Body of pancreas (tissue), 4 donors: ENCODE results near the gene TRAPPC6A. TPM values are rescaled to one million over a fixed set of nuclear protein-coding genes. Genes with fewer than 3 reads are reported as not detected.

Experiments
- ATAC-seq: fragments of 150-250 bp; one replicate; pipeline ENCODE4 v1.9.1; 2016
- DNase-seq, 4 donors: peaks; one replicate each; pipeline ENCODE4 v3.0.0-alpha.2; 2019
- H3K27ac ChIP-seq, 4 donors: fragments of 200-600 bp; sonication (generic); 1 replicate in 3 of 4; 2 replicates in 1 of 4; pipeline versions ENCODE4 v1.5.1 to v1.6.1; 2016 to 2019; ENCODE audit warnings: mild to moderate bottlenecking in 1 of 4, mixed read lengths in 1 of 4, moderate library complexity in 1 of 4
- H3K27me3 ChIP-seq, 2 donors: fragments of 200-600 bp; sonication (generic); one replicate each; pipeline ENCODE4 v1.6.0; 2016; ENCODE audit warnings: mild to moderate bottlenecking in 1 of 2
- H3K36me3 ChIP-seq, 2 donors: fragments of 200-600 bp; sonication (generic); replicated peaks in 1 of 2; 2 replicates each; pipeline ENCODE4 v1.5.1; 2016; ENCODE audit warnings: low read depth in 2 of 2; ENCODE audit not compliant: insufficient read depth in 1 of 2
- H3K4me1 ChIP-seq: fragments of 200-600 bp; sonication (generic); one replicate; pipeline ENCODE4 v1.6.0; 2016
- H3K4me3 ChIP-seq, 2 donors: fragments of 200-600 bp; sonication (generic); 1 replicate in 1 of 2; 2 replicates in 1 of 2; pipeline ENCODE4 v1.5.1; 2016 to 2019
- H3K9me3 ChIP-seq, 3 donors: fragments of 200-600 bp; sonication (generic); 1 replicate in 2 of 3; 2 replicates in 1 of 3; pipeline ENCODE4 v1.5.1; 2016
- POLR2A ChIP-seq, 3 donors: fragments of 450-650 bp; IDR thresholded peaks; one replicate each; pipeline ENCODE4 v1.6.1; 2016; ENCODE audit warnings: antibody characterized with exemption in 3 of 3, mild to moderate bottlenecking in 2 of 3
- WGBS, 2 donors: methylation state at CpG; one replicate each; pipeline ENCODE4 v1.1.5; 2017; 5-methylcytosine and 5-hydroxymethylcytosine counted together
- intact Hi-C: fragments of 100-400 bp; cut with DNase I; formaldehyde crosslinking; loops from one replicate; pipeline ENCODE4 v1.15.1; 2023
- total RNA-seq, 2 donors: library from RNA; depleted of rRNA; stranded (reverse); fragments of >200 nt; gene quantifications; one replicate each; pipeline ENCODE4 v1.1.0, GENCODE V29; 2016
- TF ChIP-seq, protein P1 (sequence below), 7 experiments: fragments of 450-650 bp in 4 of 7; fragments of 200-600 bp in 3 of 7; sonication (generic) in 3 of 7; IDR thresholded peaks; one replicate each; pipeline ENCODE4 v1.5.1; 2016 to 2019; ENCODE audit warnings: antibody characterized with exemption in 7 of 7

Gene TRAPPC6A
- total RNA-seq, 2 donors from 2014 or later: 8.3 TPM; not detected in 1

DNA sequence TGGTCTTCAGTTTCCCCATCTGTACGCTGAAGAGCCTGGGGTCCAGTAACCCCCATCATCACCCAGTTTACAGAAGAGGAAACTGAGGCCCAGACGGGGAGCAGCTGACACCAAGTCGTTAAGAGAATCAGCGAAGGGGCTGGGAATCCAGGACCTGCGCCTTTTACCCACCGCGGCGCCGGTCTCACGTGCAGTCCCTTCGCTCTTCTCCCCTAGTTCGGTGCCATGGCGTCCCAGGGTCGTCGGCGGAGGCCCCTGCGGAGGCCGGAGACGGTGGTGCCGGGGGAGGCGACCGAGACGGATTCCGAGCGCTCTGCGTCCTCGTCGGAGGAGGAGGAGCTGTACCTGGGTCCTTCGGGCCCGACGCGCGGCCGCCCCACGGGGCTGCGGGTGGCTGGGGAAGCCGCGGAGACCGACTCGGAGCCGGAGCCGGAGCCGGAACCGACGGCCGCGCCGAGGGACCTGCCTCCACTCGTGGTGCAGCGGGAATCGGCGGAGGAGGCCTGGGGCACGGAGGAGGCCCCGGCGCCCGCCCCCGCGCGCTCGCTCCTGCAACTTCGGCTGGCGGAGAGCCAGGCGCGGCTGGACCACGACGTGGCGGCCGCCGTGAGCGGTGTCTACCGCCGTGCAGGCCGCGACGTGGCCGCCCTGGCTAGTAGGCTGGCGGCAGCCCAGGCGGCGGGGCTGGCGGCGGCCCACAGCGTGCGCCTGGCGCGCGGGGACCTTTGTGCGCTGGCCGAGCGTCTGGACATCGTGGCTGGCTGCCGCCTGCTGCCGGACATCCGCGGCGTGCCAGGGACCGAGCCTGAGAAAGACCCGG, 1.2 kb upstream of the TRAPPC6A start:
- Histone ChIP-seq H3K36me3 (no peaks in the 10 kb centered on the region), H3K4me3 (peak overlapping the region; percentile 51 to 97), H3K4me1 (peaks cover 32% of the 10 kb centered on the region), H3K27ac (peak overlapping the region; percentile 66 to 93 (median 82)), H3K9me3 (no peaks in the 10 kb centered on the region), H3K27me3 (no peaks in the 10 kb centered on the region)
- TF ChIP-seq, protein P1, sequence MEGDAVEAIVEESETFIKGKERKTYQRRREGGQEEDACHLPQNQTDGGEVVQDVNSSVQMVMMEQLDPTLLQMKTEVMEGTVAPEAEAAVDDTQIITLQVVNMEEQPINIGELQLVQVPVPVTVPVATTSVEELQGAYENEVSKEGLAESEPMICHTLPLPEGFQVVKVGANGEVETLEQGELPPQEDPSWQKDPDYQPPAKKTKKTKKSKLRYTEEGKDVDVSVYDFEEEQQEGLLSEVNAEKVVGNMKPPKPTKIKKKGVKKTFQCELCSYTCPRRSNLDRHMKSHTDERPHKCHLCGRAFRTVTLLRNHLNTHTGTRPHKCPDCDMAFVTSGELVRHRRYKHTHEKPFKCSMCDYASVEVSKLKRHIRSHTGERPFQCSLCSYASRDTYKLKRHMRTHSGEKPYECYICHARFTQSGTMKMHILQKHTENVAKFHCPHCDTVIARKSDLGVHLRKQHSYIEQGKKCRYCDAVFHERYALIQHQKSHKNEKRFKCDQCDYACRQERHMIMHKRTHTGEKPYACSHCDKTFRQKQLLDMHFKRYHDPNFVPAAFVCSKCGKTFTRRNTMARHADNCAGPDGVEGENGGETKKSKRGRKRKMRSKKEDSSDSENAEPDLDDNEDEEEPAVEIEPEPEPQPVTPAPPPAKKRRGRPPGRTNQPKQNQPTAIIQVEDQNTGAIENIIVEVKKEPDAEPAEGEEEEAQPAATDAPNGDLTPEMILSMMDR (IDR thresholded peaks at IDR 0.05): no peak
- TF ChIP-seq POLR2A (IDR thresholded peaks at IDR 0.05): peak in 1 of 3 donors; percentile 10
- no peak for ATAC-seq
- WGBS, 2 donors: 0% methylated on average over 84 of the region's 97 CpGs; no CpG with 5 or more reads in 1 of the 2 donors
- DNase-seq: peak; percentile 25 to 64 (median 47)
- intact Hi-C loops: no loop called here

DNA sequence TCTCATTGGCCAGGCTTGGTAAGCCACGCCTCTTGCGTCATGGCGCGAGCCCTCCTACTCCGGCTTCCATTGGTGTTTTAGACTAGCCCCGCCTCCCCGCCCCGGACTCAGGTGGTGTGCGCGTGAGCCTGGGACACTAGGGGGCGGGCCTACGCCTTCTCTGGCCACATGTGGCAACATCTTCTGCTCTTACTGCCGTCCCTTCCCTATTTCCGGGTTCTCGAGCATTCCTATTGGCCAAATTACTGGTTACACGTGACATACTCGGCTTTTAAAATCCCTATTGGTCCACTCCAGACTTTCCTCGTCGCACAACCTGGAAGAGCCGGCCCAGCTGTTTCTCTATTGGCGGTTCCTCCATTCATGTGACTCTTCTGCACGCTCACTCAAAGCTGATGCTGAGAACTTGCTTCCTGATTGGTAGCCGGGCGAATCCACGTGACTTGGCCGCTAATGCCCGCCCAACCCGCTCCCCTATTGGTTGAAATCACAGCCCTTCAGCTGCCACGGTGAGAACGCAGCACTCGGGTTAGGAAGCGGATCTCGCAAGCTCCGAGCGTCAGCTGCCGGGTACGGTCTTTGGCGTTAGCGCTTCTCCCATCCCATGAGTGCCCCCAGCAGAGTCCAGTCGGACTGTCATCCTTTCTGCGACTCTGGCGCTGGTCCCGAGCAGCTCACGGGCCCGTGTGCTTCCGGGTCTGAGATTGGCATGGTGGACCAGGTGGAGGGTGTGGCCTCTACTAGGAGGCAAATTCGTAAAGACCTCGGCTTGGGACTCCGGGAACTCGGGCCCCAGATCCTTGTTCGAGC, 430 bp upstream of the TRAPPC6A start, which contains the start of gene BLOC1S3:
BLOC1S3 (plus strand) TSS at position 523 of the 810 bp plus-strand sequence. CDS start 513 bp downstream, outside the sequence.
- Histone ChIP-seq H3K4me3 (peak within 1 kb of the TSS; percentile 67 to 97), H3K27ac (peak within 1 kb of the TSS; percentile 67 to 93 (median 88)), H3K4me1 (peaks cover 32% of the 10 kb centered on the region), H3K36me3 (no peaks in the 10 kb centered on the region), H3K9me3 (no peaks in the 10 kb centered on the region), H3K27me3 (no peaks in the 10 kb centered on the region)
- ATAC-seq: peak; percentile 94
- DNase-seq: peak; percentile 100
- intact Hi-C loops: no loop called here
- 0 to 1% methylated on average over 13 to 51 of the region's 51 CpGs for WGBS, 2 donors
- TF ChIP-seq, protein P1 (IDR thresholded peaks at IDR 0.05): peak in 5 of 7 experiments; percentile 16 to 66 (median 29)
- TF ChIP-seq POLR2A (IDR thresholded peaks at IDR 0.05): peak; percentile 17 to 81 (median 71)

DNA sequence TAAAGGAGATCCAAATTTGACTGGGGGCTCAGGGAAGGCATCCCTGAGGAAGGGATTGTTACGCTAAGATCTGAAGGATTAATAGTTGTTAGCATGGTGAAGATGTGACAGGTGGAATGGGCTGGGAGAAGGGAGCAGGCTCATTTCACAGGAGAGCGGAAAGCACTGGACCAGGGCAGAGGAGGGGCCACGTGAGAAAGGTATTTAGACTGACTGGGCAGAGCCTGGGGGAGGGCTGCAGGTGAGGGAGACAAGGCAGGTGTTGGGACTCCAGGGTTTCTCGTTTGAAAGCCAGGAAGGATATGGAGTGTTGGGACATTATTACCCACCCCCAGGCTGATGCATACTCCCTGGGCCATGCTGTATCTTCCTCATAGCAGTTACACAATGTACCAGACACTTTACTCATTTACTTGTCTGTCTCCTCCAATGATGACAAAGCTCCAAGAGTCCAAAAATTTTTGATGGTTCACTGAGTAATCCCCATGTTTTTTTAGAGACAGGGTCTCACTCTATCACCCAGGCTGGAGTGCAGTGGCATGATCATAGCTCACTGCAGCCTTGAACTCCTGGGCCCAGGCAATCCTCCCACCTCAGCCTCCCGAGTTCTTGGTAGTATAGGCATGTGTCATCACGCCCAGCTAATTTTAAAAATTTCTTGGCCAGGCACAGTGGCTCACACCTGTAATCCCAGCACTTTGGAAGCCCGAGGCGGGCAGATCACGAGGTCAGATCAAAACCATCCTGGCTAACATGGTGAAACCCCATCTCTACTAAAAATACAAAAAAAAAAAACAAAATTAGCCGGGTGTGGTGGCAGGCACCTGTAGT, 2.3 kb downstream of the TRAPPC6A start:
- no peaks in the 10 kb centered on the region for H3K36me3 ChIP-seq
- TF ChIP-seq, protein P1 (IDR thresholded peaks at IDR 0.05): no peak
- TF ChIP-seq POLR2A (IDR thresholded peaks at IDR 0.05): no peak
- no peak overlapping the region for H3K4me3 ChIP-seq
- peaks cover 22% of the 10 kb centered on the region for H3K4me1 ChIP-seq
- no peaks in the 10 kb centered on the region for H3K27me3 ChIP-seq
- H3K27ac ChIP-seq: no peak overlapping the region
- ATAC-seq (no peak), DNase-seq (no peak)
- no peaks in the 10 kb centered on the region for H3K9me3 ChIP-seq
- 77 to 84% methylated on average over 10 of the region's 10 CpGs for WGBS, 2 donors
- intact Hi-C loops: no loop called here

DNA sequence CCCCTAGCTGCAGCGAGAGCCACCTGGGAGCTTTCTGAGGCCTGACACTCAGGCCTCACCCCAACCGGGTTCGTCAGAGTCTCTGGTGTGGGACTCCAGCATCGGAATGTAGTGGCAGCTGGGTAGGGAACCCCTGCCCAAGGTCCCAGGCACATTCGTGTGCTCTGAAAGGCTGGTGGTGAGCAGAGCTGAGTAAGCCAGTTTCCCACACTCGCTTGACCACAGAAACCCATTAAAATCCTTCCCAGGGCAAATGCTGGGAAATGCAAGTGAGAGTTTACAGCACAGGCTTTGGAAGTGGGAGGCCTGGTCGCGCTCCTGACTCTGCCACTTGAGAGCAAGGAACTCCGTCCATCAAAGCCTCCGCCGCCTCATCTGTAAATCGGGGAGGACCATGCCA, 4.2 kb downstream of the TRAPPC6A start:
- Histone ChIP-seq H3K4me1 (peaks cover 8% of the 10 kb centered on the region), H3K27me3 (no peaks in the 10 kb centered on the region), H3K4me3 (no peak overlapping the region), H3K27ac (no peak overlapping the region), H3K9me3 (no peaks in the 10 kb centered on the region), H3K36me3 (no peaks in the 10 kb centered on the region)
- intact Hi-C loops: no loop called here
- no peak for TF ChIP-seq POLR2A (IDR thresholded peaks at IDR 0.05)
- TF ChIP-seq, protein P1 (IDR thresholded peaks at IDR 0.05): no peak
- ATAC-seq: no peak
- DNase-seq: no peak
- WGBS, 2 donors: 76 to 80% methylated on average over 3 to 12 of the region's 12 CpGs
